ENCODE results near the gene KREMEN2.

The KREMEN2 gene

GRCh38 chr16:2974319-2975056, 10.4 kb downstream of the KREMEN2 start:
- TF ChIP-seq, protein P1, sequence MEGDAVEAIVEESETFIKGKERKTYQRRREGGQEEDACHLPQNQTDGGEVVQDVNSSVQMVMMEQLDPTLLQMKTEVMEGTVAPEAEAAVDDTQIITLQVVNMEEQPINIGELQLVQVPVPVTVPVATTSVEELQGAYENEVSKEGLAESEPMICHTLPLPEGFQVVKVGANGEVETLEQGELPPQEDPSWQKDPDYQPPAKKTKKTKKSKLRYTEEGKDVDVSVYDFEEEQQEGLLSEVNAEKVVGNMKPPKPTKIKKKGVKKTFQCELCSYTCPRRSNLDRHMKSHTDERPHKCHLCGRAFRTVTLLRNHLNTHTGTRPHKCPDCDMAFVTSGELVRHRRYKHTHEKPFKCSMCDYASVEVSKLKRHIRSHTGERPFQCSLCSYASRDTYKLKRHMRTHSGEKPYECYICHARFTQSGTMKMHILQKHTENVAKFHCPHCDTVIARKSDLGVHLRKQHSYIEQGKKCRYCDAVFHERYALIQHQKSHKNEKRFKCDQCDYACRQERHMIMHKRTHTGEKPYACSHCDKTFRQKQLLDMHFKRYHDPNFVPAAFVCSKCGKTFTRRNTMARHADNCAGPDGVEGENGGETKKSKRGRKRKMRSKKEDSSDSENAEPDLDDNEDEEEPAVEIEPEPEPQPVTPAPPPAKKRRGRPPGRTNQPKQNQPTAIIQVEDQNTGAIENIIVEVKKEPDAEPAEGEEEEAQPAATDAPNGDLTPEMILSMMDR (IDR thresholded peaks at IDR 0.05; ENCODE audit: insufficient read depth, low read depth, low read length, missing control alignments) = no peak
- no peak for DNase-seq (ENCODE audit: low read depth)
- H3K4me3 ChIP-seq (ENCODE audit: low read depth, low read length) = no peak overlapping the region

DNA sequence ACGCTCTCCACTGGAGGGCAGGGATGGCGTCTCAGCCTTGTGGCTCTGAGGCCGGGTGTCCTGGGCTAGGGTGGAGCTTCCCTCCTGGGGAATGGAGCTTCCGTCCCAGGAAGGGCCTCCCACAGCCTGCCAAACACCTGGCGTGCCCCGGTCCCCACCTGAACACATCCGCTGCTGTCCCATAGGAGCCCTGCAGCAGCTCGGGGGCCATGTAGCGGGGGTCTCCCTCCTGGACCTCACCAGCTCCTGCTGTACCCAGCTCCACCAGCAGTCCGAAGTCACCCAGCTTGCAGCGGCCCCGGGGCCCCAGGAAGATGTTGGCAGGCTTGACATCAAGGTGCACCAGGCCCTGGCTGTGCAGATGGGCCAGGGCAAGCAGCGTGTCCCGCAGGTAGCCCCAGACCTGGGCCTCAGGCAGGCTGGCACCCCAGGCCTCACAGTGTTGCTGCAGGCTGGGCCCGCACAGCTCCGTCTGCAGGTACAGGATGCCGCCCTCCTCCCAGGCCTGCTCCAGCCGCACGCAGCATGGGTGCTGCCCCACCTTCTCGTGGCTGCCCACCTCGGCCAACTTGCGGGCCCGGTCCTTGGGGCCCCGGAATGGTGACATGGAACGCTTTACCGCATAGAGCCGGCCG, 11.2 kb downstream of the KREMEN2 start:
- H3K4me3 ChIP-seq (ENCODE audit: low read depth, low read length) = no peak overlapping the region
- no peak for DNase-seq (ENCODE audit: low read depth)
- TF ChIP-seq, protein P1 (IDR thresholded peaks at IDR 0.05; ENCODE audit: insufficient read depth, low read depth, low read length, missing control alignments) = no peak

- TF ChIP-seq, protein P1 (IDR thresholded peaks at IDR 0.05; ENCODE audit: insufficient read depth, low read depth, low read length, missing control alignments) = no peak
- no peak for DNase-seq (ENCODE audit: low read depth)
- no peak overlapping the region for H3K4me3 ChIP-seq (ENCODE audit: low read depth, low read length)
Observed at GRCh38 chr16:2976201-2976600, 12.1 kb downstream of the KREMEN2 start.

DNA sequence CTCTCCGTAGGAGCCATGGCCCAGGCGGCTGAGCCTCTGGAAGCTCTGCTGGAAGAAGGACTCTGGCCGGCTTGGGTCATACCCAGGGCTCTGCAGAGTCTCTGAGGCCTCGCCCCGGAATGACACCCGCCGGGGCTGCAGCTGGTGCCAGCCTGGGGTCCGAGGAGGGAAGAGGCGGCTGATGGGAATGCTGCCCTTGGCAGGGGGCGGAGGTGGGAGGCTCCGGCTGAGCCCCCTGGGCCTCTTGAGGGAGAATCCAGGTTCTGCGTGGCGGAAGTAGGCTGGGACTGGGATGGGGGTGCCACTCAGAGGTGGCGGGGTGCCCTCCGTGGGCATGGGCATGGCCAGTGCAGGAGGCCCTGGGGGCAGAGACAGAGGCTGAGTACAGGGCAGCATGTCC, 12.6 kb downstream of the KREMEN2 start:
- H3K4me3 ChIP-seq (ENCODE audit: low read depth, low read length) = no peak overlapping the region
- DNase-seq (ENCODE audit: low read depth) = no peak
- TF ChIP-seq, protein P1 (IDR thresholded peaks at IDR 0.05; ENCODE audit: insufficient read depth, low read depth, low read length, missing control alignments) = no peak

DNA sequence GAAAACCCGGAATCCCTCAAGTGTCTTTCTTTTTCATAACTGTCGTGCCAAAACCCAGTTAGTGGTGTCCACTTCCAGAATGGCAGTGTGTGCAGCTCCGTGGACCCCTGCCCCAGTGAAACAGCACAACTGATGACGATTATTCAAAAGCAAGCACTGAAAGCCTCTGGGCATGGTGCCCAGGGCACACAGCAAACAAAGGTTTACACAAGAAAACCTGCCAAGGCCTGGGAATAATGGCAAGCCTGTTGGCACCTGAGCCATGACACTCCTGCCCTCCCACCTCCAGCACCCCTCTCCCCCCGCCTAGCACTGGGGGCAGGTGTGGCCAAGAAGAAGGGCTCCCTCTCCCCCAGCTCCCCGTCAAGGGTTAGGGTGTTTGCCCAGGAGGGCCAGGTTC, 13.4 kb downstream of the KREMEN2 start:
- TF ChIP-seq, protein P1 (IDR thresholded peaks at IDR 0.05; ENCODE audit: insufficient read depth, low read depth, low read length, missing control alignments) = no peak
- no peak overlapping the region for H3K4me3 ChIP-seq (ENCODE audit: low read depth, low read length)
- no peak for DNase-seq (ENCODE audit: low read depth)

DNA sequence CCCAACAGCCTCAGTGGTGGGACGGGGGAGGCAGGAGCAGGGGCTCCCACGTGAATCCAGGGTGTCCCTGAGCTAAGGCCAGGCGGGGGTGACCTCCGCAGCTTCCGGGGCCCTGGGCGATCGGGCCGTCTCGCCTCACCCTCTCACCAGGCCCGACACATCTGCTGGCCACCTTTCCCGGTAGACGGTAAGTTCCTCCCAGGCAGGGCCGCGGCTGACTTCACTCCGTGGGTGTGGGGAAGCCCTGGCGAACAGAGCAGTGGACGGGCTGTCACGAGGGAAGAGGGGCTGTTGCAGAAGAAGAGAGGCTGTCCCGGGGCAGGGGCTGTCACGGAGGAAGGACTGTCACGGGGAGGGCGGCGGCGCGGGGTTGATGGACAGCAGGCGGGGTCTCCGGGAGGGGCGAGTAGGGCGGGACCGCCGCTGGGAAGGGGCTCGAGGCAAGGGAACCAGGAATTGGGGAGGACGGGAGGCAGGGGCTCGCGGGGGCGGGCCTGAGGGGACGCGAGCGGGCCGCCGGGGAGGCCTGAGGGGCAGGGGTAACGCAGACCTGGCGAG, 15.7 kb downstream of the KREMEN2 start:
- DNase-seq (ENCODE audit: low read depth) = no peak
- H3K4me3 ChIP-seq (ENCODE audit: low read depth, low read length) = peak overlapping the region; percentile 97
- TF ChIP-seq, protein P1 (IDR thresholded peaks at IDR 0.05; ENCODE audit: insufficient read depth, low read depth, low read length, missing control alignments) = no peak

All from GM12865 (cell line).